ENCODE data around the gene ANKRD27. TPM values are rescaled to one million over a fixed set of nuclear protein-coding genes. Genes with fewer than 3 reads are reported as not detected.
A peak's percentile ranks its signal among the peaks of the same experiment; 100 is the strongest.
"Not testable (repeated sequence)": the region's sequence is repeated elsewhere in the genome, so short reads cannot be mapped to it uniquely, and the experiment has no call there.

The ANKRD27 gene
- polyA plus RNA-seq (ENCODE audit: insufficient read length in 3 of 3) = 10 to 100 TPM; 19.6 to 23.8 (median 23.2) TPM
- long read RNA-seq, donor 1, full-length matches to known transcripts = 1 of 1 reads
- long read RNA-seq, donor 1, partial matches to known transcripts = 0 of 1 reads
- long read RNA-seq, donor 1, other reads (novel, unspliced or antisense) = 0 of 1 reads
- long read RNA-seq, donor 2 = 0 reads
- long read RNA-seq, donor 3, partial matches to known transcripts = 0 of 1 reads
- long read RNA-seq, donor 3, other reads (novel, unspliced or antisense) = 0 of 1 reads
- long read RNA-seq, donor 4 = 0 reads
- long read RNA-seq, donor 5, full-length matches to known transcripts = 1 of 1 reads
- long read RNA-seq, donor 5, partial matches to known transcripts = 0 of 1 reads
- long read RNA-seq, donor 5, other reads (novel, unspliced or antisense) = 0 of 1 reads
- long read RNA-seq, donor 6, full-length matches to known transcripts = 2 of 2 reads
- long read RNA-seq, donor 6, partial matches to known transcripts = 0 of 2 reads
- long read RNA-seq, donor 6, other reads (novel, unspliced or antisense) = 0 of 2 reads
- long read RNA-seq, donor 7, full-length matches to known transcripts = 3 of 12 reads
- long read RNA-seq, donor 7, partial matches to known transcripts = 9 of 12 reads
- long read RNA-seq, donor 7, other reads (novel, unspliced or antisense) = 0 of 12 reads
- long read RNA-seq, donor 8 = 0 reads
- long read RNA-seq, donor 9, full-length matches to known transcripts = 3 of 3 reads
- long read RNA-seq, donor 9, partial matches to known transcripts = 0 of 3 reads
- long read RNA-seq, donor 9, other reads (novel, unspliced or antisense) = 0 of 3 reads
- long read RNA-seq, donor 10 = 0 reads
- long read RNA-seq, donor 11, full-length matches to known transcripts = 1 of 1 reads
- long read RNA-seq, donor 11, partial matches to known transcripts = 0 of 1 reads
- long read RNA-seq, donor 11, other reads (novel, unspliced or antisense) = 0 of 1 reads
- long read RNA-seq, donor 12, full-length matches to known transcripts = 4 of 4 reads
- long read RNA-seq, donor 12, partial matches to known transcripts = 0 of 4 reads
- long read RNA-seq, donor 12, other reads (novel, unspliced or antisense) = 0 of 4 reads
- long read RNA-seq, donor 13, full-length matches to known transcripts = 1 of 1 reads
- long read RNA-seq, donor 13, partial matches to known transcripts = 0 of 1 reads
- long read RNA-seq, donor 13, other reads (novel, unspliced or antisense) = 0 of 1 reads
- long read RNA-seq, donor 14 = 0 reads
- long read RNA-seq, donor 15, full-length matches to known transcripts = 4 of 4 reads
- long read RNA-seq, donor 15, partial matches to known transcripts = 0 of 4 reads
- long read RNA-seq, donor 15, other reads (novel, unspliced or antisense) = 0 of 4 reads
- long read RNA-seq, donor 16, full-length matches to known transcripts = 1 of 1 reads
- long read RNA-seq, donor 16, partial matches to known transcripts = 0 of 1 reads
- long read RNA-seq, donor 16, other reads (novel, unspliced or antisense) = 0 of 1 reads

DNA sequence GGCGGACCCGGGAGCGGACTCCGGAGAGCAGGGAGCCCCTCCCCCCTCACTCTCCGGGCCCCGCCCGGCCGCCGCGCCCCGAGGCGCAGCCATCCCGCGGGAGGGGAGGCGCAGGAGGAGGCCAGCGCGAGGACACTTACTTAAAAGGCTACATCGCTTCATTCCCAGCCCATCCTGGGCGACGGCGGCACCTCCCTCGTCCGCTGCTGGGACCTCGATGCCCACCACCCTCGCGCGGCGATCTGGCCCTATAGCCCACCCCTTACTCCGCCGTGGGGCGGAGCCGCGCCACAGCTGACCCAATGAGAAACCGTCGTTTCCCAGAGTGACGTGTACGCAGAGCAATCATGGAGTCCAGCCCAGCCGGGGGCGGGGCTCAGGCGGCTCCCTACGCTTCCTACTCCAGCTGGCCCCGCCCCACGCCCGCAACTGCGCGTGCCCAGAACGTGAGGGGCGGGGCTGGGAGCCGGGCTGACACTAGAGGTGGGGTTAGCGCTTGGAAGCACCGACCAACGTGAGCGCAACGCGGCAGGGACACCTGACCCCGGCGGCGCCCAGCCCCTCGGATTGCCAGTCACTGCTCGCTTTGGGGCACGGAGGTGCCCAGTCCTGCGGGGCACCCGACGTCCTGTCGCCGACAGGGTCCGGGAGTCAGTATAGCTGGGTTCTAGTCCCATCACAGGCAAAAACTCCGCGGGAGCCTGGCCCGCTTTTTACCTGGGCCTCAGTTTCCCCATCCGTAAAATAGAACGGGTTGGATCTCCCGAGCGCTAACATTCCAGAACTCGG, at the start of gene ANKRD27:
Gene ANKRD27, minus strand, starts transcription at position 250 of the 789 bp plus-strand sequence. CDS start 16,165 bp downstream, outside the sequence.
- DNase-seq = peak; percentile 99

DNA sequence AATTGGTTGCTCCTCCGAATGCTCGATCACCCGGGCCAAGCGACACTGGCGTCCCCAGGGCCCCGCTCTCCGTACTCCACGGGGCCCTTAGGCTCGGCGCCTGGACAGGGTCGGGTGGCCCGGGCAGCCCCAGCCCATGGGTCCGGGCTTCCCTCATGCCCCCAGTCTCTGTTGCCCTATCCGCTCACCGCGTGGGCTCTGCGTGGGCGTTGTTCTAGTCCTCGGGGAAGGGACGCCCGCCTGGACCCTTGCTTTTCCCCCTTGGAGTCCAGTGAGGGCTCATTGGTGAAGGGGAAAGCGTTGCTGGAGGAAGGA, 45.9 kb upstream of the ANKRD27 start:
- no peak for DNase-seq

DNA sequence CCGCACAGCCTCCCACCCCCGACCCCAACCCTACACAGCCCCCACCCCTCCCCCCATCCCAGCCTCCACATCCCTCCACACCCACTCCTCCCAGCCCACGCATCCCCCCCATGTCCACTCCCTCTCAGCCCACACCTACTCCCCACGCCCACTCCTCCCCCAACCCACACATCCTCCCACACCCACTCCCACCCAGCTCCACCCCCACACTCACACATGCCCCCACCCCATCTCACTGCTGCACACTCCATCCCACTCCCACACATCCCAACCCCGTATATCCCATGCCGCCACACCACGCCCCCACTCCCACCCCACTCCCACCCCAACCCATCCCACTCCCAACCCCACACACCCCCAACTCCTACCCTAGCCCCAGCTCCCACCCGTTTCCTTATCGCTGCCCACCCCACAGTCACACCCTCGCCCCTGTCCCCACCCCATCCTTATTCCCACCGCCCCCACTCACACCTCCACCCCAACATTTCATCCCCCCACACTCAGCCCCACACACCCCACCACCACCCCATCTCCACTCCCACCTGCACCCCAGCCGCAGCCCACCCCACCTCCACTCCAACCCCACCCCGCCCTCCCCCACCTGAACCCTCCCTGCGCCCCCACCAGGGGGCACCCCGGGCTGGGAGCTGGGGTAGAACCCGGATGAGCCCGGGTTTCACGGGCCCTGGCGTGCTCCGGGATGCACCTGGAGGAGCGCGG, 45.4 kb upstream of the ANKRD27 start:
- no peak for DNase-seq

GRCh38 chr19:32719611-32720059, 44.7 kb upstream of the ANKRD27 start, which contains the start of gene TDRD12:
Gene TDRD12, plus strand, starts transcription at chr19:32719767. Its CDS starts 306 bp downstream, at chr19:32720073.
- no peak for DNase-seq

GRCh38 chr19:32718286-32718685, 43.3 kb upstream of the ANKRD27 start:
- DNase-seq = no peak

GRCh38 chr19:32717496-32717895, 42.5 kb upstream of the ANKRD27 start:
- no peak for DNase-seq

DNA sequence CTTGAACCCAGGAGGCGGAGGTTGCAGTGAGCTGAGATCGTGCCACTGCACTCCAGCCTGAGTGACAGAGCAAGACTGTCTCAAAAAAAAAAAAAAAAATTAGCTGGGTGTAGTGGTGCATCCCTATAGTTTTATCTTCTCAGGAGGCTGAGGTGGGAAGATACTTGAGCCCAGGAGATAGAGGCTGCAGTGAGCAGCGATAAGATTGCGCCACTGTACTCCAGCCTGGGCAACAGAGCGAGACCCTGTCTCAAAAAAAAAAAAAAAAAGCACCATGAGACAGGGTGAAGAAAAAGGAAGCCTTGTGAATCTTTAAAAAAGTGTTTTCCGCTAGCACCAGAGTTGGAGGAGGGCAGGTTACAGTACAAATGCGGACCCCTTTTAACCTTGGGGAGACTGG, 41.2 kb upstream of the ANKRD27 start:
- not testable (repeated sequence) for DNase-seq

DNA sequence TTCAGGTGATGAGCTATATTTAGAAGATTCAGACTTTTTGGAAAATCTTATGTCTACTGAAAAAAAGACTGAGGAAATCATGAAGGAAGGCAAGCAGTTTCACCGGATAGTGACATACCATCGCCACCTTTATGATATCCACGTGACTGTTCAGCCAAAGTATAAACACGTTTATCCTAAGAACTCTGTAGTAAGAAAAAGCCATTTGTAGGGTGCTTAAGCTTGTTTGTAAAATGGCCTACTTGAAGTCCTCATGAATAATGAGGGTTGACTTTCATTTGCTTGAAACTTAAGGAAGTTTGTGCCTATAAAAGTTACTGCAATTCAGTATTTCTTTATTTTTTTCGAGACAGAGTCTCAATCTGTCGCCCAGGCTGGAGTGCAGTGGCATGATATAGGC, 36.8 kb upstream of the ANKRD27 start:
- no peak for DNase-seq

GRCh38 chr19:32709032-32709431, 34.1 kb upstream of the ANKRD27 start:
- no peak for DNase-seq

DNA sequence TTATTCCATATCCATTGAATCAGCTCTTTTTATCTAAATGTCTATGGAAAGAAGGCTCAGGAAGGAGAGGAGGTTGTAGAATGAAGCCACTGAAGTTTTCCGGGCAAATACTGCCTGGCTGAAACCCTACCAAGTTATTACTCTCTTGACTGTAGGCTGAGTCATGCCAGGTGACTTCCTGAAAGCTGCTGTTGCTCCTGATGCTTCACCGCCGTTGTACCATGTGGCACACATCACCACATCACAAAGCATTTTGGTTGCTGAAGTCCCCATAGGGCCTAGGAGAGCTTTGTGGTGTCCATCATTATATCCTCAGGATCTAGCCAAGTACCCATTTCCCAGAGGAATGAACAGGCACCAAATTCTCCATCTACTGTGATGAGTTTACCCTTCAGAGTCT, 33.5 kb upstream of the ANKRD27 start:
- DNase-seq = no peak

- DNase-seq = not testable (repeated sequence)
These were observed 29.0 kb upstream of the ANKRD27 start for GRCh38 chr19:32704006-32704405.

GRCh38 chr19:32702010-32702409, 27.0 kb upstream of the ANKRD27 start:
- DNase-seq = no peak

DNA sequence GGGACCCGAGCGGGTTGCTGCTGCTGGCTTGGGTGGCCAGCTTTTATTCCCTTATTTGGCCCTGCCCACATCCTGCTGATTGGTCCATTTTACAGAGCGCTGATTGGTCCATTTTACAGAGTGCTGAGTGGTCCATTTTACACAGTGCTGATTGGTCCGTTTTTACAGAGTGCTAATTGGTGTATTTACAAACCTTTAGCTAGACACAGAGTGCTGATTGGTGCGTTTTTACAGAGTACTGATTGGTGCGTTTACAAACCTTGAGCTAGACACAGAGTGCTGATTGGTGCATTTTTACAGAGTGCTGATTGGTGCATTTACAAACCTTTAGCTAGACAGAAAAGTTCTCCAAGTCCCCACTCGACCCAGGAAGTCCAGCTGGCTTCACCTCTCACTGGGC, 25.1 kb upstream of the ANKRD27 start:
- DNase-seq = not testable (repeated sequence)

DNA sequence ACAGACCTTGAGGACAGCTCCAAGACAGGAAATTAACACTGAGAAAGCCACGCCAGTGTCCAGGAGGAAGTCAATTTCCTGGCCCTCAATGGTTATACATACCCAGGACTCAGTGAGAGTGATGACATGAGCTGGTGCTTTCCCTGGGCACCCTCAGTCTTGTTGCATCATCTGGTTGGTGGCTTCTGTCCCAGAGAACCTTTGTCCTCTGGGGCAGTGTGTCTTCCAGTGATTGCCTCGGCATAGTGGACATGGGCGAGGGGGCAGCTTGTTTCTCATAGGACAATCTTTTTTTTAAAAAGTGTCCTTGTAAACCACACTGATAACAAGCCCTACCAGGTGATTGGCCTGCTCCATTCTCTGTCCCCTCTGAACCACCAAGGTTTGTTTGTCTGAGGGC, 21.8 kb upstream of the ANKRD27 start:
- not testable (repeated sequence) for DNase-seq

GRCh38 chr19:32695506-32695905, 20.5 kb upstream of the ANKRD27 start:
- not testable (repeated sequence) for DNase-seq

- not testable (repeated sequence) for DNase-seq
These were observed 19.9 kb upstream of the ANKRD27 start for GRCh38 chr19:32694851-32695250.

GRCh38 chr19:32694316-32694715, 19.3 kb upstream of the ANKRD27 start:
- not testable (repeated sequence) for DNase-seq

GRCh38 chr19:32693151-32694108, 18.4 kb upstream of the ANKRD27 start:
- DNase-seq = not testable (repeated sequence)

DNA sequence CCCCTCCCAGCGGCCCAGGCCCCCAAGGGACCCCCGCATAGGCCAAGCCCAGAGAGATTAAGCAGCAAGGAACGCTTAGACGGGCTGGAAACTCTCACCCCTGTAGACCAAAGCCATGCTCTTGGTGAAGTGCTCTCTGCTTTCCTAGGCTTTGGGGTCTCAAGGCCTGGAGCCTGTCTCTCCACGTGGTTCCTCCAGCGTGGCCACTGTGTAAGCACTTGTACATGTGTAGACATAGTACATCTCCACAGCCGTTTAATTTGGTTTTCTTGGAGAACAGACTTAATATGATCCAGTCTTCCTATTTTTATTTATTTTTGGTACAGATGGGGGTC, 17.7 kb upstream of the ANKRD27 start:
- DNase-seq = no peak
